Activated CD8-positive, alpha-beta memory T cell treated with anti-CD3 and anti-CD28 coated beads, Interleukin-2, amount 10 ng/mL, durations not matched to agents 7 days and 5 days (primary cell): ENCODE results near the gene CCDC80. TPM values are rescaled to one million over a fixed set of nuclear protein-coding genes. Genes with fewer than 3 reads are reported as not detected.
A peak's percentile ranks its signal among the peaks of the same experiment; 100 is the strongest.

Source experiments
- ATAC-seq: fragments of 150-1000 bp; cut with Tn5 transposase; one replicate; pipeline ENCODE4 v1.10.0; 2021; ENCODE audit warnings: moderate library complexity
- CTCF ChIA-PET: fragments of 350-600 bp; sonication (Branson Sonifier 250); formaldehyde crosslinking; loops from one replicate; lab custom pipeline; 2021; ENCODE audit warnings: antibody characterized with exemption; lab: Charles Lee
- DNase-seq: peaks from one replicate; pipeline ENCODE4 v3.0.0-alpha.2; 2020
- H3K27ac Mint-ChIP-seq: one replicate; pipeline ENCODE4 v1.8.0; 2021; ENCODE audit warnings: mild to moderate bottlenecking, mixed read lengths
- H3K27me3 Mint-ChIP-seq: one replicate; pipeline ENCODE4 v1.8.0; 2021; ENCODE audit warnings: mixed read lengths
- H3K36me3 Mint-ChIP-seq: one replicate; pipeline ENCODE4 v1.8.0; 2021; ENCODE audit warnings: mild to moderate bottlenecking, mixed read lengths
- H3K4me1 Mint-ChIP-seq: one replicate; pipeline ENCODE4 v1.8.0; 2021; ENCODE audit warnings: mixed read lengths
- H3K4me3 Mint-ChIP-seq: one replicate; pipeline ENCODE4 v1.8.0; 2021; ENCODE audit warnings: mild to moderate bottlenecking, moderate library complexity, mixed read lengths
- H3K9me3 Mint-ChIP-seq: one replicate; pipeline ENCODE4 v1.8.0; 2022; ENCODE audit warnings: low read depth, mixed read lengths
- total RNA-seq, 2 experiments: library from RNA; stranded (reverse); gene quantifications; one replicate each; pipeline ENCODE4 v1.2.3, GENCODE V29; 2021

The CCDC80 gene, protein sequence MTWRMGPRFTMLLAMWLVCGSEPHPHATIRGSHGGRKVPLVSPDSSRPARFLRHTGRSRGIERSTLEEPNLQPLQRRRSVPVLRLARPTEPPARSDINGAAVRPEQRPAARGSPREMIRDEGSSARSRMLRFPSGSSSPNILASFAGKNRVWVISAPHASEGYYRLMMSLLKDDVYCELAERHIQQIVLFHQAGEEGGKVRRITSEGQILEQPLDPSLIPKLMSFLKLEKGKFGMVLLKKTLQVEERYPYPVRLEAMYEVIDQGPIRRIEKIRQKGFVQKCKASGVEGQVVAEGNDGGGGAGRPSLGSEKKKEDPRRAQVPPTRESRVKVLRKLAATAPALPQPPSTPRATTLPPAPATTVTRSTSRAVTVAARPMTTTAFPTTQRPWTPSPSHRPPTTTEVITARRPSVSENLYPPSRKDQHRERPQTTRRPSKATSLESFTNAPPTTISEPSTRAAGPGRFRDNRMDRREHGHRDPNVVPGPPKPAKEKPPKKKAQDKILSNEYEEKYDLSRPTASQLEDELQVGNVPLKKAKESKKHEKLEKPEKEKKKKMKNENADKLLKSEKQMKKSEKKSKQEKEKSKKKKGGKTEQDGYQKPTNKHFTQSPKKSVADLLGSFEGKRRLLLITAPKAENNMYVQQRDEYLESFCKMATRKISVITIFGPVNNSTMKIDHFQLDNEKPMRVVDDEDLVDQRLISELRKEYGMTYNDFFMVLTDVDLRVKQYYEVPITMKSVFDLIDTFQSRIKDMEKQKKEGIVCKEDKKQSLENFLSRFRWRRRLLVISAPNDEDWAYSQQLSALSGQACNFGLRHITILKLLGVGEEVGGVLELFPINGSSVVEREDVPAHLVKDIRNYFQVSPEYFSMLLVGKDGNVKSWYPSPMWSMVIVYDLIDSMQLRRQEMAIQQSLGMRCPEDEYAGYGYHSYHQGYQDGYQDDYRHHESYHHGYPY
- 1 to 10 TPM in 1 of 2 experiments, under 1 TPM in 1; 0.35 to 1.5 TPM for total RNA-seq

- DNase-seq: no peak
- Mint-ChIP-seq H3K27me3 (no peaks in the 10 kb centered on the region), H3K27ac (no peak within 1 kb of the TSS), H3K9me3 (no peaks in the 10 kb centered on the region), H3K4me1 (peaks cover 26% of the 10 kb centered on the region), H3K36me3 (no peaks in the 10 kb centered on the region), H3K4me3 (no peak within 1 kb of the TSS)
- ATAC-seq: no peak
- CTCF ChIA-PET: interaction anchor here (0.8 to 7.6 kb wide), 15 partner anchors 7 to 410 kb away, joined by 3 to 131 read pairs (median 6); partner anchors contain the start of gene CD200R1
Observed at GRCh38 chr3:112640930-112641801, at the start of gene CCDC80. TSS of gene CCDC80 (minus strand) at chr3:112641143. CDS start at chr3:112639905, 1,238 bp downstream.

DNA sequence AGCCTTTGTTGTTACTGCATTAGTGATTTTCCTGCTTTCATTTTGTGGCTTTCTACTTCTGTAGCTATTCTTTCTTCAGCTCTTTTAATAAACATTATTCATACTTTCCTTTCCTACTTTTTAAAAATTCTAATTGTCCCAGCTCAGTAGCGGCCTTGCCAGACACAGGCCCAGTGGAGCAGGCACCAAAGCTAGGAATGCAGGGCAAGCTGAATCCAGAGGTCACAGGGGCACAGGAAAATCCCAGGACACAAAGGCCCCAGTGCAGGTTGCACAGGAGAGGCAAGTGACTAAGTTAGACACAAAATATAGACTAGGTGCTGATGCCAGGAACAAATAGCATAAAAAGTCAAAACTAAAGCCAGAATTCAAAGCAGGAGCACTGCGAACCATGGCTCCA, 49.0 kb upstream of the CCDC80 start:
- Mint-ChIP-seq H3K36me3 (peaks cover 4% of the 10 kb centered on the region), H3K4me1 (peaks cover 28% of the 10 kb centered on the region), H3K27ac (peak overlapping the region; percentile 64), H3K9me3 (no peaks in the 10 kb centered on the region), H3K27me3 (peaks cover 9% of the 10 kb centered on the region), H3K4me3 (peak overlapping the region; percentile 14)
- DNase-seq: no peak
- no peak for ATAC-seq
- CTCF ChIA-PET: interaction anchor here (0.8 to 2.2 kb wide), 7 partner anchors 10 to 289 kb away, joined by 3 to 13 read pairs (median 5); no protein-coding TSS in a partner anchor

DNA sequence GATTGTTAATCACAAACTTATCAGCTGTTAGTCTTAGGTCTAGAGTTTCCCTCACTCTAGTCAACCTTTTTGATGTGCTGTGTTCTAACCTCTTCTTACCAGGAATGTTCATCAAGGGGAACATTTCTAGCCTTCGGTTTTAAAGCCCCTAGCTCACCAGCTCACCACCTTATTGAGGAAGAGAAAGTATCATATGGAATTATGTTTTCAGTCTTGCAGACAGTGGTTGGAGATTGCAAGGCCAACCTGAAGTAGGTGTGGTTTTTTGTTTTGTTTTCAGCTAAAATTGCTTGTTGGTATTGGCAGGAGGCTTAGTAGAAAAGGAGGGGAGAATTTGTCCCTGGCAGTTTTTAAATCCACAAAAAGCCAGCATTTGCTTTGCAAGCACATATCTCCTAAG, 48.4 kb upstream of the CCDC80 start:
- Mint-ChIP-seq H3K9me3 (no peaks in the 10 kb centered on the region), H3K27ac (peak overlapping the region; percentile 64), H3K36me3 (peaks cover 4% of the 10 kb centered on the region), H3K4me1 (peaks cover 28% of the 10 kb centered on the region), H3K27me3 (peaks cover 9% of the 10 kb centered on the region), H3K4me3 (peak overlapping the region; percentile 6)
- CTCF ChIA-PET: interaction anchor here (0.8 to 2.2 kb wide), 6 partner anchors 10 to 46 kb away, joined by 3 to 13 read pairs (median 6); no protein-coding TSS in a partner anchor
- DNase-seq (no peak), ATAC-seq (peak; percentile 36)

- no peak for ATAC-seq
- Mint-ChIP-seq H3K27me3 (peaks cover 9% of the 10 kb centered on the region), H3K27ac (peak overlapping the region; percentile 63), H3K4me1 (peaks cover 28% of the 10 kb centered on the region), H3K36me3 (peaks cover 1% of the 10 kb centered on the region), H3K4me3 (no peak overlapping the region), H3K9me3 (no peaks in the 10 kb centered on the region)
- CTCF ChIA-PET: interaction anchor here (1.7 to 2.1 kb wide), 3 partner anchors 12 to 22 kb away, joined by 3 to 13 read pairs (median 7); no protein-coding TSS in a partner anchor
- DNase-seq: no peak
Observed at GRCh38 chr3:112688819-112689218, 47.9 kb upstream of the CCDC80 start.

- Mint-ChIP-seq H3K36me3 (peaks cover 1% of the 10 kb centered on the region), H3K9me3 (no peaks in the 10 kb centered on the region), H3K27me3 (peaks cover 9% of the 10 kb centered on the region), H3K4me3 (no peak overlapping the region), H3K4me1 (peaks cover 26% of the 10 kb centered on the region), H3K27ac (peak overlapping the region; percentile 63)
- DNase-seq (no peak), ATAC-seq (no peak)
- CTCF ChIA-PET: interaction anchor here (1.8 to 2.1 kb wide), 2 partner anchors 11 to 14 kb away, joined by 7 to 13 read pairs; no protein-coding TSS in a partner anchor
Observed at GRCh38 chr3:112688085-112688769, 47.3 kb upstream of the CCDC80 start.

DNA sequence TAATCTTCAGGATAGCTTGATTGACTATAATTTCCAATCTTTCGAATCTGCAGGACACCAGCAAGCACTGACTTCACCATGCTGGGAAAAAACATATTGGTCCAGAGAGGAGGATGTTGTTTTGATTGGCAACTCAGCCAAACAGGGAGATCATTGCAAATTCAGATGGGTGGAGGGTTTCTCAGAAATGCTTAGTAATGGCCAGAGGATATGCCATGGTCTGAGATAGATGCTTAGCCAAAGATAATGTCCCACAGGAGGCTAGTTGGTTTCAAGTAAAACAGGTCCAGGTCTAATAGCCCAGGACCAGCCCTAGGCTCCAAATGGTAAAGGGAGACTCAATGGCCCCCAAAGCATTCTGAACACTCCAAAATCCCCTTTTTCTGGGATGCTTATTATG, 46.7 kb upstream of the CCDC80 start:
- no peak overlapping the region for H3K27ac Mint-ChIP-seq
- ATAC-seq (no peak), DNase-seq (no peak)
- H3K4me1 Mint-ChIP-seq: peaks cover 26% of the 10 kb centered on the region
- H3K4me3 Mint-ChIP-seq: no peak overlapping the region
- no peaks in the 10 kb centered on the region for H3K9me3 Mint-ChIP-seq
- CTCF ChIA-PET: interaction anchor here (0.6 kb wide), 1 partner anchor 188 kb away, joined by 3 read pairs; the partner anchor contains the start of gene BTLA
- peaks cover 9% of the 10 kb centered on the region for H3K27me3 Mint-ChIP-seq
- peaks cover 1% of the 10 kb centered on the region for H3K36me3 Mint-ChIP-seq

DNA sequence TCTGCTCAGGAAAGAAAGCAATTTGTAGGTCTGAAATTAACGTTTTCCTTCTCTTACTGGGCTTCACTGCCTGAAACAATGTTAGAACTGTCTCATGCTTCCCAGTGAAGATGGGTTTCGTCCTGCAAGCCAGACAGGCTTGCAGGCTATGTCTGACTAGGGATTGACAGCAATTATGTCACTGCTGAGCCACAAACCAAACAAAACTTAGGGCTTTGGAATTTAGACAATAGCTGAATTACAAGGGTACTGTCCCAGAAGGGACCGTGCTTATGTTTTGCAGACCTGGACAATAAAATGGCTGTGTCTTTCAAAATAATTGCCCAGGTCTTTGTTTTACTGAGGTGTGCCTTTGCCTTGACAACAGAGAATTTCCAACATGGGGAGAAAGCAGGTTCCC, 46.3 kb upstream of the CCDC80 start:
- ATAC-seq (no peak), DNase-seq (no peak)
- CTCF ChIA-PET: interaction anchor here (0.6 kb wide), 1 partner anchor 188 kb away, joined by 3 read pairs; the partner anchor contains the start of gene BTLA
- Mint-ChIP-seq H3K27me3 (peaks cover 9% of the 10 kb centered on the region), H3K4me1 (peaks cover 26% of the 10 kb centered on the region), H3K4me3 (no peak overlapping the region), H3K27ac (no peak overlapping the region), H3K36me3 (peaks cover 1% of the 10 kb centered on the region), H3K9me3 (no peaks in the 10 kb centered on the region)

DNA sequence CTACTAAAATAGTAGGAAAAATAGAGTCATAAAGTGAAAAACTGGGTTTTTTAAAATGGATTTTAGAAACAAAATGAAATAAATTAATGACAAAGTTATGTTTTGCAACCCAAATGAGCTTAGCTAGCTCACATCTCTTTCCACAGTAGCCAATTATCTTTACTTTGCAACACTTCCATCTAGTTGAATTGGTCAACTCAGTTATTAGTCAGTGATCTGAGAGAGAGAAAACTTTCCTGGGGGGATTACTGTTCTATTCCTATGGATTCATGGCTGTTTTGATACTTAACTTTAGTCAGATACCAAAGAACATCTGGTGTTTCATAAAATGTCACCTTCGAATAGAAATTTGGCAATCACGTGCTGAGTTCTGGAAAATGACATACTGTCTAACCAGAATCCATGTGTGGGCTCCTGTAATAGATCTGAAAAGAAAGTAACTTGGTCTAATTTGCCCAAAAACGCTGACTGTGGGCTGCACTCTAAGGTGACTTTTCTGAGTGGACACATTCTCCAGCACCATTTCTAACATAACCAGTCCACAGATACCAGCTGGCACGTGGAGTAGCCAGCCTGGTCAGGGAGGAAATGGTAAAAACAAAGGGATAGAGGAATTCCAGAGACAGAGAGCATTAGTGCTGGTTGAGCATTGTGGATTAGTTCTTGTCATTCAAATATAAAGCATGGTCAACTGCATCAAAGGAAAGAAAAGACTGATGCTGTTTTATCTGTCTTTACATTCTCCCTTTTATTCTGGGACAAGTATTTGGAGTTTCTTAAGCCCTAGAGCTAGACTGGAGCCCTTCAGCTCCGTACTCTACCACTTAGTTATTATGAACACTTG, 45.2 kb upstream of the CCDC80 start:
- Mint-ChIP-seq H3K27me3 (peaks cover 9% of the 10 kb centered on the region), H3K36me3 (peaks cover 1% of the 10 kb centered on the region), H3K4me3 (no peak overlapping the region), H3K9me3 (no peaks in the 10 kb centered on the region), H3K4me1 (peaks cover 29% of the 10 kb centered on the region), H3K27ac (no peak overlapping the region)
- ATAC-seq: no peak
- no peak for DNase-seq
- CTCF ChIA-PET: no interaction called here

GRCh38 chr3:112685420-112685819, 44.5 kb upstream of the CCDC80 start:
- DNase-seq: no peak
- Mint-ChIP-seq H3K9me3 (no peaks in the 10 kb centered on the region), H3K4me1 (peaks cover 26% of the 10 kb centered on the region), H3K4me3 (no peak overlapping the region), H3K27ac (no peak overlapping the region), H3K36me3 (peaks cover 1% of the 10 kb centered on the region), H3K27me3 (peaks cover 9% of the 10 kb centered on the region)
- no peak for ATAC-seq
- CTCF ChIA-PET: interaction anchor here (1.0 kb wide), 1 partner anchor 43 kb away, joined by 3 read pairs; no protein-coding TSS in a partner anchor

GRCh38 chr3:112682361-112682760, 41.4 kb upstream of the CCDC80 start:
- Mint-ChIP-seq H3K9me3 (no peaks in the 10 kb centered on the region), H3K4me3 (no peak overlapping the region), H3K4me1 (peaks cover 18% of the 10 kb centered on the region), H3K27ac (no peak overlapping the region), H3K27me3 (peaks cover 9% of the 10 kb centered on the region), H3K36me3 (peaks cover 18% of the 10 kb centered on the region)
- ATAC-seq (no peak), DNase-seq (no peak)
- CTCF ChIA-PET: interaction anchor here (0.9 to 2.5 kb wide), 4 partner anchors 21 to 52 kb away, joined by 3 to 12 read pairs (median 6); no protein-coding TSS in a partner anchor

DNA sequence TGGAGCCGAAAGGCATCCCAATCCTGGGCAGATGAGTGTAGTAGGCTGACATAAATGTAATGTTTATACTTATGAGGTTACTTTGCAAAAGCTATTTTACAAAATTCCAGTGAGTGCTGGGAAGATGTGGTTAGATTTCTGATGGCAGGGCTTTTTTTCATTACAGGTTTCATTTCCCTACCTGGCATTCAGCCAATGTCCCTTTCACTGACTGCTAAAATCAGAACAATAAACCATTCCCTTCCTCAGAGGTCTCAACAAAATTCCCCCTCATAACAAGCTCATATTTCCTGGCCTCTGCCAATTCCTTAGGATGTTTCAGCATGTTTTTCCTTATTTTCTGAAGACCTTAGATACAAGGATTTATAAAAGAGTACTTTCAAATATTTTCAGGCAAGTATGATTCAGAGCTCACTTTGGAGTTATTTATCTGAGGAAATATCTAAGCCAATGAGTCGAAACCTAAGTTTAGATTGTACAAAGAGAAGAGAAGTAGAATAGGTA, 40.9 kb upstream of the CCDC80 start:
- Mint-ChIP-seq H3K4me3 (no peak overlapping the region), H3K9me3 (no peaks in the 10 kb centered on the region), H3K36me3 (peaks cover 18% of the 10 kb centered on the region), H3K4me1 (peaks cover 22% of the 10 kb centered on the region), H3K27me3 (peaks cover 9% of the 10 kb centered on the region), H3K27ac (no peak overlapping the region)
- DNase-seq (no peak), ATAC-seq (no peak)
- CTCF ChIA-PET: interaction anchor here (0.9 to 2.5 kb wide), 3 partner anchors 22 to 53 kb away, joined by 3 to 12 read pairs (median 8); no protein-coding TSS in a partner anchor
